Effector memory CD8-positive, alpha-beta T cell (primary cell): ENCODE data around the gene CST9L.

ENCODE experiments used
- ATAC-seq: fragments of 150-1000 bp; cut with Tn5 transposase; replicated peaks from 2 replicates; pipeline ENCODE4 v1.10.0; 2021; ENCODE audit warnings: mild to moderate bottlenecking, moderate library complexity
- DNase-seq, 3 experiments: peaks; one replicate each; pipeline ENCODE4 v3.0.0; 2021
- H3K27ac Mint-ChIP-seq, 2 donors: one replicate each; pipeline ENCODE4 v1.8.0; 2022; ENCODE audit warnings: mild to moderate bottlenecking in 2 of 2, mixed read lengths in 2 of 2, moderate library complexity in 2 of 2
- H3K27me3 Mint-ChIP-seq, 2 donors: one replicate each; pipeline ENCODE4 v1.8.0; 2022; ENCODE audit warnings: mixed read lengths in 2 of 2
- H3K36me3 Mint-ChIP-seq: one replicate; pipeline ENCODE4 v1.8.0; 2022; ENCODE audit warnings: mild to moderate bottlenecking, moderate library complexity, mixed read lengths; ENCODE audit not compliant: insufficient read depth
- H3K4me1 Mint-ChIP-seq, 2 donors: one replicate each; pipeline ENCODE4 v1.8.0; 2022; ENCODE audit warnings: low read depth in 2 of 2, mixed read lengths in 2 of 2
- H3K4me3 Mint-ChIP-seq, 2 donors: one replicate each; pipeline ENCODE4 v1.8.0; 2022; ENCODE audit warnings: mild to moderate bottlenecking in 2 of 2, mixed read lengths in 2 of 2, moderate library complexity in 2 of 2
- H3K9me3 Mint-ChIP-seq, 2 donors: one replicate each; pipeline ENCODE4 v1.8.0; 2022; ENCODE audit warnings: mixed read lengths in 2 of 2

CST9L gene

GRCh38 chr20:23548408-23548807 is 19.9 kb downstream of the CST9L start:
- DNase-seq (no peak), ATAC-seq (no peak)
- H3K36me3 Mint-ChIP-seq, result no peaks in the 10 kb centered on the region
- H3K4me1 Mint-ChIP-seq, result no peaks in the 10 kb centered on the region
- no peaks in the 10 kb centered on the region for H3K9me3 Mint-ChIP-seq
- no peak overlapping the region for H3K27ac Mint-ChIP-seq
- peaks cover 10 to 48% of the 10 kb centered on the region in 2 donors for H3K27me3 Mint-ChIP-seq
- no peak overlapping the region for H3K4me3 Mint-ChIP-seq

- no peaks in the 10 kb centered on the region for H3K9me3 Mint-ChIP-seq
- DNase-seq (no peak), ATAC-seq (no peak)
- peaks cover 10 to 56% of the 10 kb centered on the region in 2 donors for H3K27me3 Mint-ChIP-seq
- H3K4me1 Mint-ChIP-seq, result no peaks in the 10 kb centered on the region
- no peak overlapping the region for H3K27ac Mint-ChIP-seq
- no peak overlapping the region for H3K4me3 Mint-ChIP-seq
- H3K36me3 Mint-ChIP-seq, result no peaks in the 10 kb centered on the region
Measured at GRCh38 chr20:23547613-23548012, 20.7 kb downstream of the CST9L start.

GRCh38 chr20:23546435-23547144 is 21.7 kb downstream of the CST9L start:
- Mint-ChIP-seq H3K27ac (no peak overlapping the region), H3K9me3 (no peaks in the 10 kb centered on the region), H3K36me3 (no peaks in the 10 kb centered on the region), H3K4me1 (no peaks in the 10 kb centered on the region), H3K4me3 (no peak overlapping the region), H3K27me3 (peaks cover 10 to 59% of the 10 kb centered on the region in 2 donors)
- ATAC-seq, result no peak
- DNase-seq, result no peak

- peaks cover 9 to 63% of the 10 kb centered on the region in 2 donors for H3K27me3 Mint-ChIP-seq
- no peak for ATAC-seq
- H3K36me3 Mint-ChIP-seq, result no peaks in the 10 kb centered on the region
- no peak overlapping the region for H3K4me3 Mint-ChIP-seq
- H3K27ac Mint-ChIP-seq, result no peak overlapping the region
- no peak for DNase-seq
- peaks cover 0 to 4% of the 10 kb centered on the region in 2 donors for H3K9me3 Mint-ChIP-seq
- H3K4me1 Mint-ChIP-seq, result no peaks in the 10 kb centered on the region
Measured at GRCh38 chr20:23544133-23544532, 24.2 kb downstream of the CST9L start.

GRCh38 chr20:23542801-23543200 is 25.5 kb downstream of the CST9L start:
- peaks cover 8 to 60% of the 10 kb centered on the region in 2 donors for H3K27me3 Mint-ChIP-seq
- H3K4me3 Mint-ChIP-seq, result no peak overlapping the region
- H3K4me1 Mint-ChIP-seq, result no peaks in the 10 kb centered on the region
- no peak overlapping the region for H3K27ac Mint-ChIP-seq
- peaks cover 0 to 6% of the 10 kb centered on the region in 2 donors for H3K9me3 Mint-ChIP-seq
- no peak for DNase-seq
- ATAC-seq, result no peak
- H3K36me3 Mint-ChIP-seq, result peaks cover 4% of the 10 kb centered on the region

- Mint-ChIP-seq H3K27ac (no peak overlapping the region), H3K4me1 (no peaks in the 10 kb centered on the region), H3K9me3 (peaks cover 0 to 6% of the 10 kb centered on the region in 2 donors), H3K36me3 (peaks cover 4% of the 10 kb centered on the region), H3K4me3 (no peak overlapping the region), H3K27me3 (peaks cover 8 to 51% of the 10 kb centered on the region in 2 donors)
- DNase-seq, result no peak
- ATAC-seq, result no peak
Measured at GRCh38 chr20:23541776-23542175, 26.5 kb downstream of the CST9L start.

GRCh38 chr20:23541330-23541729 is 27.0 kb downstream of the CST9L start:
- peaks cover 0 to 6% of the 10 kb centered on the region in 2 donors for H3K9me3 Mint-ChIP-seq
- no peak for ATAC-seq
- no peak overlapping the region for H3K4me3 Mint-ChIP-seq
- DNase-seq, result no peak
- H3K36me3 Mint-ChIP-seq, result peaks cover 4% of the 10 kb centered on the region
- H3K27ac Mint-ChIP-seq, result no peak overlapping the region
- peaks cover 8 to 46% of the 10 kb centered on the region in 2 donors for H3K27me3 Mint-ChIP-seq
- no peaks in the 10 kb centered on the region for H3K4me1 Mint-ChIP-seq

- H3K27me3 Mint-ChIP-seq, result peaks cover 8 to 44% of the 10 kb centered on the region in 2 donors
- H3K4me1 Mint-ChIP-seq, result no peaks in the 10 kb centered on the region
- peaks cover 0 to 6% of the 10 kb centered on the region in 2 donors for H3K9me3 Mint-ChIP-seq
- no peak overlapping the region for H3K27ac Mint-ChIP-seq
- DNase-seq (no peak), ATAC-seq (no peak)
- peaks cover 4% of the 10 kb centered on the region for H3K36me3 Mint-ChIP-seq
- H3K4me3 Mint-ChIP-seq, result no peak overlapping the region
Measured at GRCh38 chr20:23540624-23541023, 27.7 kb downstream of the CST9L start.

GRCh38 chr20:23537030-23537429 is 31.3 kb downstream of the CST9L start:
- ATAC-seq (no peak), DNase-seq (no peak)
- Mint-ChIP-seq H3K36me3 (peaks cover 4% of the 10 kb centered on the region), H3K4me3 (no peak overlapping the region), H3K27me3 (peaks cover 8 to 15% of the 10 kb centered on the region in 2 donors), H3K27ac (no peak overlapping the region), H3K4me1 (peaks cover 0 to 6% of the 10 kb centered on the region in 2 donors), H3K9me3 (peaks cover 0 to 6% of the 10 kb centered on the region in 2 donors)

- Mint-ChIP-seq H3K36me3 (peaks cover 4% of the 10 kb centered on the region), H3K4me3 (no peak overlapping the region), H3K27ac (no peak overlapping the region), H3K9me3 (peaks cover 0 to 6% of the 10 kb centered on the region in 2 donors), H3K27me3 (peaks cover 8 to 15% of the 10 kb centered on the region in 2 donors), H3K4me1 (peaks cover 2 to 6% of the 10 kb centered on the region in 2 donors)
- ATAC-seq, result no peak
- DNase-seq, result no peak
Measured at GRCh38 chr20:23536328-23536974, 31.8 kb downstream of the CST9L start.

- ATAC-seq, result no peak
- Mint-ChIP-seq H3K4me1 (peaks cover 13 to 15% of the 10 kb centered on the region in 2 donors), H3K27ac (no peak overlapping the region), H3K27me3 (peaks cover 8 to 13% of the 10 kb centered on the region in 2 donors), H3K9me3 (peaks cover 0 to 6% of the 10 kb centered on the region in 2 donors), H3K4me3 (no peak overlapping the region), H3K36me3 (peaks cover 4% of the 10 kb centered on the region)
- DNase-seq, result no peak
Measured at GRCh38 chr20:23534801-23535593, 33.3 kb downstream of the CST9L start.

- Mint-ChIP-seq H3K36me3 (peaks cover 2% of the 10 kb centered on the region), H3K4me3 (no peak overlapping the region), H3K4me1 (peaks cover 13 to 19% of the 10 kb centered on the region in 2 donors), H3K27ac (no peak overlapping the region), H3K27me3 (no peaks in the 10 kb centered on the region), H3K9me3 (peaks cover 6 to 7% of the 10 kb centered on the region in 2 donors)
- ATAC-seq, result no peak
- no peak for DNase-seq
Measured at GRCh38 chr20:23533161-23533560, 35.1 kb downstream of the CST9L start.

- Mint-ChIP-seq H3K27ac (no peak overlapping the region), H3K4me3 (no peak overlapping the region), H3K27me3 (no peaks in the 10 kb centered on the region), H3K36me3 (no peaks in the 10 kb centered on the region), H3K4me1 (peaks cover 13 to 19% of the 10 kb centered on the region in 2 donors), H3K9me3 (peaks cover 8% of the 10 kb centered on the region in 2 donors)
- ATAC-seq, result no peak
- no peak for DNase-seq
Measured at GRCh38 chr20:23532533-23532932, 35.8 kb downstream of the CST9L start.
